Parathyroid adenoma (tissue), 2 donors: Measurements from ENCODE around the gene METTL8.

Experiments
- H2AFZ ChIP-seq: fragments of 300-600 bp; sonication (generic); one replicate; pipeline ENCODE4 v1.7.0; 2017; ENCODE audit warnings: antibody characterized with exemption, mild to moderate bottlenecking
- H3K27ac ChIP-seq: fragments of 300-600 bp; sonication (generic); one replicate; pipeline ENCODE4 v1.7.0; 2017
- H3K27me3 ChIP-seq: fragments of 300-600 bp; sonication (generic); one replicate; pipeline ENCODE4 v1.7.0; 2017; ENCODE audit warnings: low read length; ENCODE audit not compliant: control insufficient read depth, insufficient read depth
- H3K36me3 ChIP-seq: fragments of 300-600 bp; sonication (generic); one replicate; pipeline ENCODE4 v1.7.0; 2017; ENCODE audit warnings: low read length; ENCODE audit not compliant: control insufficient read depth, insufficient read depth
- H3K4me1 ChIP-seq: fragments of 300-600 bp; sonication (generic); one replicate; pipeline ENCODE4 v1.7.0; 2017; ENCODE audit warnings: control low read depth
- H3K4me2 ChIP-seq: fragments of 300-600 bp; sonication (generic); one replicate; pipeline ENCODE4 v1.7.0; 2017; ENCODE audit warnings: low read length
- H3K4me3 ChIP-seq: fragments of 300-600 bp; sonication (generic); one replicate; pipeline ENCODE4 v1.7.0; 2017; ENCODE audit warnings: low read depth, low read length
- H3K79me2 ChIP-seq: fragments of 300-600 bp; sonication (generic); one replicate; pipeline ENCODE4 v1.7.0; 2017; ENCODE audit warnings: control low read depth
- H3K9ac ChIP-seq: fragments of 300-600 bp; sonication (generic); one replicate; pipeline ENCODE4 v1.7.0; 2017; ENCODE audit warnings: mild to moderate bottlenecking
- H3K9me3 ChIP-seq: fragments of 300-600 bp; sonication (generic); one replicate; pipeline ENCODE4 v1.7.0; 2017; ENCODE audit warnings: low read length; ENCODE audit not compliant: control insufficient read depth
- CTCF ChIP-seq: fragments of 300-600 bp; sonication (generic); IDR thresholded peaks from one replicate; pipeline ENCODE4 v1.7.0; 2017; ENCODE audit warnings: antibody characterized with exemption, mild to moderate bottlenecking
- donor health status: primary hyperparathyroidism.

Gene METTL8

GRCh38 chr2:171271971-171272436 lies 161.8 kb downstream of the METTL8 start:
- Histone ChIP-seq H3K79me2 (no peaks in the 10 kb centered on the region), H3K4me1 (no peaks in the 10 kb centered on the region), H3K9ac (no peak overlapping the region), H3K4me3 (no peak overlapping the region), H3K9me3 (no peaks in the 10 kb centered on the region), H3K4me2 (no peak overlapping the region), H3K27me3 (no peaks in the 10 kb centered on the region), H3K27ac (no peak overlapping the region), H3K36me3 (no peaks in the 10 kb centered on the region), H2AFZ (no peak overlapping the region)
- no peak for TF ChIP-seq CTCF

GRCh38 chr2:171271386-171271785 lies 162.4 kb downstream of the METTL8 start:
- Histone ChIP-seq H3K4me2 (no peak overlapping the region), H3K4me3 (no peak overlapping the region), H3K9ac (no peak overlapping the region), H3K79me2 (no peaks in the 10 kb centered on the region), H3K27me3 (no peaks in the 10 kb centered on the region), H3K27ac (no peak overlapping the region), H2AFZ (no peak overlapping the region), H3K9me3 (no peaks in the 10 kb centered on the region), H3K36me3 (no peaks in the 10 kb centered on the region), H3K4me1 (no peaks in the 10 kb centered on the region)
- no peak for TF ChIP-seq CTCF

- H3K79me2 ChIP-seq: no peaks in the 10 kb centered on the region
- H3K27ac ChIP-seq: no peak overlapping the region
- H3K9me3 ChIP-seq: no peaks in the 10 kb centered on the region
- H3K4me2 ChIP-seq: no peak overlapping the region
- H3K36me3 ChIP-seq: no peaks in the 10 kb centered on the region
- no peak for TF ChIP-seq CTCF
- no peaks in the 10 kb centered on the region for H3K4me1 ChIP-seq
- H3K27me3 ChIP-seq: no peaks in the 10 kb centered on the region
- H2AFZ ChIP-seq: no peak overlapping the region
- no peak overlapping the region for H3K9ac ChIP-seq
- no peak overlapping the region for H3K4me3 ChIP-seq
Measured at GRCh38 chr2:171267855-171268629, 165.7 kb downstream of the METTL8 start.
